ENCODE measurements around the gene KCNIP1.
"Not testable (repeated sequence)": the region's sequence is repeated elsewhere in the genome, so short reads cannot be mapped to it uniquely, and the experiment has no call there.

The KCNIP1 gene

GRCh38 chr5:170749911-170750431, 246.2 kb downstream of the KCNIP1 start:
- DNase-seq (ENCODE audit: low read depth, low spot score): no peak

GRCh38 chr5:170750791-170751190, 247.0 kb downstream of the KCNIP1 start:
- no peak for DNase-seq (ENCODE audit: low read depth, low spot score)

GRCh38 chr5:170751631-170752030, 247.8 kb downstream of the KCNIP1 start:
- DNase-seq (ENCODE audit: low read depth, low spot score): no peak

- DNase-seq (ENCODE audit: low read depth, low spot score): no peak
Measured at GRCh38 chr5:170752257-170753215, 248.7 kb downstream of the KCNIP1 start.

GRCh38 chr5:170753311-170753710, 249.5 kb downstream of the KCNIP1 start:
- DNase-seq (ENCODE audit: low read depth, low spot score): no peak

GRCh38 chr5:170754508-170754907, 250.7 kb downstream of the KCNIP1 start:
- DNase-seq (ENCODE audit: low read depth, low spot score): not testable (repeated sequence)

GRCh38 chr5:170755679-170756456, 252.0 kb downstream of the KCNIP1 start:
- no peak for DNase-seq (ENCODE audit: low read depth, low spot score)

- no peak for DNase-seq (ENCODE audit: low read depth, low spot score)
Measured at GRCh38 chr5:170756691-170757090, 252.9 kb downstream of the KCNIP1 start.

GRCh38 chr5:170757182-170757601, 253.4 kb downstream of the KCNIP1 start:
- DNase-seq (ENCODE audit: low read depth, low spot score): no peak

GRCh38 chr5:170757669-170758068, 253.8 kb downstream of the KCNIP1 start:
- no peak for DNase-seq (ENCODE audit: low read depth, low spot score)

- no peak for DNase-seq (ENCODE audit: low read depth, low spot score)
Measured at GRCh38 chr5:170758481-170758880, 254.7 kb downstream of the KCNIP1 start.

- no peak for DNase-seq (ENCODE audit: low read depth, low spot score)
Measured at GRCh38 chr5:170760113-170760512, 256.3 kb downstream of the KCNIP1 start.

GRCh38 chr5:170761048-170761707, 257.4 kb downstream of the KCNIP1 start:
- DNase-seq (ENCODE audit: low read depth, low spot score): no peak

GRCh38 chr5:170761708-170762066, 257.9 kb downstream of the KCNIP1 start:
- DNase-seq (ENCODE audit: low read depth, low spot score): no peak

GRCh38 chr5:170762298-170762697, 258.5 kb downstream of the KCNIP1 start:
- DNase-seq (ENCODE audit: low read depth, low spot score): not testable (repeated sequence)

GRCh38 chr5:170765868-170766267, 262.0 kb downstream of the KCNIP1 start:
- DNase-seq (ENCODE audit: low read depth, low spot score): not testable (repeated sequence)

GRCh38 chr5:170769246-170769645, 265.4 kb downstream of the KCNIP1 start:
- DNase-seq (ENCODE audit: low read depth, low spot score): no peak

- no peak for DNase-seq (ENCODE audit: low read depth, low spot score)
Measured at GRCh38 chr5:170769898-170770416, 266.1 kb downstream of the KCNIP1 start.

- no peak for DNase-seq (ENCODE audit: low read depth, low spot score)
Measured at GRCh38 chr5:170771496-170771895, 267.7 kb downstream of the KCNIP1 start.

GRCh38 chr5:170773024-170773985, 269.5 kb downstream of the KCNIP1 start:
- DNase-seq (ENCODE audit: low read depth, low spot score): no peak
